Measurements from ENCODE around the gene LCN1. TPM values are rescaled to one million over a fixed set of nuclear protein-coding genes. Genes with fewer than 3 reads are reported as not detected.

LCN1 gene
- total RNA-seq, 4 donors from 2014 or later: not detected

GRCh38 chr9:135523521-135524129 is 2.4 kb downstream of the LCN1 start:
- peak in 1 of 2 donors; percentile 68 for DNase-seq (ENCODE audit: low spot score in 2 of 2)
- Histone ChIP-seq H3K4me1 (no peaks in the 10 kb centered on the region), H3K27ac (no peak overlapping the region), H3K4me3 (no peak overlapping the region), H3K36me3 (no peaks in the 10 kb centered on the region), H3K27me3 (peaks cover 49% of the 10 kb centered on the region), H3K9me3 (no peaks in the 10 kb centered on the region)
- no peak for TF ChIP-seq POLR2AphosphoS5 (IDR thresholded peaks at IDR 0.05)
- no peak for TF ChIP-seq EP300 (IDR thresholded peaks at IDR 0.05)
- TF ChIP-seq POLR2A (IDR thresholded peaks at IDR 0.05): no peak
- no peak for TF ChIP-seq CTCF (IDR thresholded peaks at IDR 0.05)
- no CpG with 5 or more reads among the region's 21 CpGs for WGBS

- peak in 1 of 2 donors; percentile 72 for DNase-seq (ENCODE audit: low spot score in 2 of 2)
- H3K27me3 ChIP-seq: peaks cover 49% of the 10 kb centered on the region
- no peak overlapping the region for H3K4me3 ChIP-seq
- H3K36me3 ChIP-seq: no peaks in the 10 kb centered on the region
- TF ChIP-seq POLR2AphosphoS5 (IDR thresholded peaks at IDR 0.05): no peak
- TF ChIP-seq EP300 (IDR thresholded peaks at IDR 0.05): no peak
- TF ChIP-seq CTCF (IDR thresholded peaks at IDR 0.05): no peak
- TF ChIP-seq POLR2A (IDR thresholded peaks at IDR 0.05): no peak
- 49% methylated on average over 6 of the region's 27 CpGs for WGBS
- H3K27ac ChIP-seq: no peak overlapping the region
- no peaks in the 10 kb centered on the region for H3K9me3 ChIP-seq
- H3K4me1 ChIP-seq: no peaks in the 10 kb centered on the region
Observed at GRCh38 chr9:135524130-135524861, 3.1 kb downstream of the LCN1 start.

- Histone ChIP-seq H3K36me3 (no peaks in the 10 kb centered on the region), H3K9me3 (no peaks in the 10 kb centered on the region), H3K4me1 (no peaks in the 10 kb centered on the region), H3K27ac (no peak overlapping the region), H3K27me3 (peaks cover 49% of the 10 kb centered on the region), H3K4me3 (no peak overlapping the region)
- peak in 1 of 2 donors; percentile 63 for DNase-seq (ENCODE audit: low spot score in 2 of 2)
- WGBS: no CpG with 5 or more reads among the region's 31 CpGs
- no peak for TF ChIP-seq POLR2A (IDR thresholded peaks at IDR 0.05)
- no peak for TF ChIP-seq CTCF (IDR thresholded peaks at IDR 0.05)
- TF ChIP-seq EP300 (IDR thresholded peaks at IDR 0.05): no peak
- no peak for TF ChIP-seq POLR2AphosphoS5 (IDR thresholded peaks at IDR 0.05)
Observed at GRCh38 chr9:135525241-135526088, 4.2 kb downstream of the LCN1 start.

GRCh38 chr9:135526089-135526729 is 5.0 kb downstream of the LCN1 start:
- peak in 1 of 2 donors; percentile 69 for DNase-seq (ENCODE audit: low spot score in 2 of 2)
- no peak for TF ChIP-seq EP300 (IDR thresholded peaks at IDR 0.05)
- TF ChIP-seq POLR2A (IDR thresholded peaks at IDR 0.05): no peak
- TF ChIP-seq POLR2AphosphoS5 (IDR thresholded peaks at IDR 0.05): no peak
- no peak for TF ChIP-seq CTCF (IDR thresholded peaks at IDR 0.05)
- peaks cover 55% of the 10 kb centered on the region for H3K27me3 ChIP-seq
- WGBS: 72% methylated on average over 6 of the region's 11 CpGs
- no peak overlapping the region for H3K27ac ChIP-seq
- no peaks in the 10 kb centered on the region for H3K9me3 ChIP-seq
- no peaks in the 10 kb centered on the region for H3K36me3 ChIP-seq
- H3K4me1 ChIP-seq: no peaks in the 10 kb centered on the region
- no peak overlapping the region for H3K4me3 ChIP-seq

Data from suprapubic skin (tissue), 4 donors.